Endothelial cell of umbilical vein (primary cell): ENCODE data around the gene RNFT2. TPM values are rescaled to one million over a fixed set of nuclear protein-coding genes. Genes with fewer than 3 reads are reported as not detected.
"Not testable (repeated sequence)": the region's sequence is repeated elsewhere in the genome, so short reads cannot be mapped to it uniquely, and the experiment has no call there.

Experiments
- BruUV-seq: library from RNA; stranded (reverse); fragments of 400-500 nt; replicated peaks from 2 replicates; lab custom pipeline; 2021; lab: Mats Ljungman, UMichigan
- CTCF ChIA-PET: fragments of 300-600, 350-600 bp; sonication (Branson Sonifier 250); formaldehyde crosslinking; loops from one replicate; lab custom pipeline; 2021; ENCODE audit warnings: antibody characterized with exemption, inconsistent platforms; lab: Charles Lee
- POLR2A ChIA-PET: fragments of 300-600, 350-600 bp; sonication (Branson Sonifier 250); formaldehyde crosslinking; loops from one replicate; lab custom pipeline; 2021; ENCODE audit warnings: antibody characterized with exemption, inconsistent platforms; lab: Charles Lee
- DNase-seq: peaks from one replicate; pipeline ENCODE4 v3.0.0-alpha.2; 2011; ENCODE audit warnings: low read depth, low spot score
- FAIRE-seq: peaks from 2 replicates; lab custom pipeline; 2011; peaks lifted over from hg19 to GRCh38; lab: Jason Lieb, UNC
- H2AFZ ChIP-seq: 2 replicates; pipeline ENCODE4 v1.6.0; 2012; ENCODE audit warnings: low read depth, low read length, control low read depth, inconsistent platforms
- H3K27ac ChIP-seq: 2 replicates; pipeline ENCODE4 v1.5.1; 2011; ENCODE audit warnings: low read depth, mild to moderate bottlenecking, control low read depth, low read length, moderate library complexity; ENCODE audit not compliant: insufficient read depth
- H3K27me3 ChIP-seq, 2 experiments: 2 replicates each; pipeline versions ENCODE4 v1.6.0 to v1.6.1; 2011; ENCODE audit warnings: low read length in 2 of 2, mixed read lengths in 1 of 2; ENCODE audit not compliant: control insufficient read depth in 2 of 2, insufficient read depth in 2 of 2
- H3K36me3 ChIP-seq, 2 experiments: 2 replicates in 1 of 2; 3 replicates in 1 of 2; pipeline ENCODE4 v1.5.1; 2011; ENCODE audit warnings: low read length in 2 of 2, mild to moderate bottlenecking in 1 of 2, moderate library complexity in 1 of 2; ENCODE audit not compliant: control insufficient read depth in 2 of 2, insufficient read depth in 2 of 2; ENCODE audit errors: extremely low read depth in 1 of 2
- H3K4me1 ChIP-seq: 3 replicates; pipeline ENCODE4 v1.5.1; 2011; ENCODE audit warnings: mild to moderate bottlenecking, low read length; ENCODE audit not compliant: control insufficient read depth, insufficient read depth; ENCODE audit errors: extremely low read depth
- H3K4me2 ChIP-seq: 2 replicates; pipeline ENCODE4 v1.6.1; 2011; ENCODE audit warnings: low read length, control low read depth, mixed read lengths; ENCODE audit not compliant: insufficient read depth
- H3K4me3 ChIP-seq, 3 experiments: fragments of 200-600 bp in 1 of 3; sonication (generic), shearing (Covaris generic) in 1 of 3; replicated peaks in 1 of 3; 2 replicates each; pipeline ENCODE4 v1.5.1; 2011 to 2016; ENCODE audit warnings: control low read depth in 3 of 3, low read length in 3 of 3, mild to moderate bottlenecking in 2 of 3, inconsistent platforms in 1 of 3, low read depth in 1 of 3, moderate library complexity in 1 of 3; ENCODE audit not compliant: insufficient read depth in 1 of 3
- H3K79me2 ChIP-seq: 2 replicates; pipeline ENCODE4 v1.6.0; 2012; ENCODE audit warnings: low read length, inconsistent platforms; ENCODE audit not compliant: control insufficient read depth, insufficient read depth
- H3K9ac ChIP-seq: replicated peaks from 2 replicates; pipeline ENCODE3; 2011; ENCODE audit warnings: low read length, control low read depth; ENCODE audit not compliant: insufficient read depth; ENCODE audit errors: extremely low read depth
- H3K9me1 ChIP-seq: replicated peaks from 3 replicates; pipeline ENCODE4 v1.6.0; 2011; ENCODE audit warnings: mild to moderate bottlenecking, low read length; ENCODE audit not compliant: control insufficient read depth, insufficient read depth; ENCODE audit errors: extremely low read depth
- H3K9me3 ChIP-seq: replicated peaks from 2 replicates; pipeline ENCODE4 v1.5.1; 2012; ENCODE audit warnings: low read length, inconsistent platforms; ENCODE audit not compliant: control insufficient read depth, insufficient read depth
- H4K20me1 ChIP-seq: replicated peaks from 2 replicates; pipeline ENCODE3; 2011; ENCODE audit warnings: mild to moderate bottlenecking, low read length; ENCODE audit not compliant: control insufficient read depth, insufficient read depth; ENCODE audit errors: extremely low read depth
- EZH2 ChIP-seq: IDR thresholded peaks from 2 replicates; pipeline ENCODE4 v1.6.1; 2012; ENCODE audit warnings: borderline replicate concordance, low read depth, mild to moderate bottlenecking, moderate library complexity, low read length, inconsistent platforms; ENCODE audit not compliant: severe bottlenecking
- FOS ChIP-seq: IDR thresholded peaks from 2 replicates; pipeline ENCODE4 v1.6.1; 2011; ENCODE audit warnings: mild to moderate bottlenecking, low read length, moderate library complexity, borderline replicate concordance; ENCODE audit not compliant: insufficient read depth
- GATA2 ChIP-seq: IDR thresholded peaks from 2 replicates; pipeline ENCODE4 v1.7.0; 2011; ENCODE audit warnings: low read depth, mild to moderate bottlenecking, moderate library complexity, mixed read lengths, low read length; ENCODE audit not compliant: insufficient read length, insufficient read depth
- JUN ChIP-seq: IDR thresholded peaks from 2 replicates; pipeline ENCODE4 v1.6.1; 2011; ENCODE audit warnings: borderline replicate concordance, low read depth; ENCODE audit not compliant: insufficient read length, insufficient read depth
- MAX ChIP-seq: IDR thresholded peaks from 2 replicates; pipeline ENCODE4 v1.6.1; 2011; ENCODE audit not compliant: insufficient read depth, insufficient read length
- MYC ChIP-seq: IDR thresholded peaks from one replicate; pipeline ENCODE4 v1.6.1; 2011; ENCODE audit warnings: mild to moderate bottlenecking, low read depth, low read length
- POLR2A ChIP-seq: IDR thresholded peaks from 2 replicates; pipeline ENCODE4 v1.6.1; 2012; ENCODE audit warnings: low read depth, mild to moderate bottlenecking, control low read depth, low read length
- POLR2AphosphoS5 ChIP-seq: IDR thresholded peaks from 2 replicates; pipeline ENCODE4 v1.6.1; 2012; ENCODE audit warnings: low read depth, mild to moderate bottlenecking, control low read depth, low read length, moderate library complexity; ENCODE audit not compliant: insufficient read depth
- dilution Hi-C: fragments of 300-500 bp; cut with MboI; formaldehyde crosslinking; loops from one replicate; pipeline ENCODE4 v1.15.0; 2019; ENCODE audit warnings: low sequenced_read_pairs; ENCODE audit not compliant: extremely low pct_ligation_motif_present
- intact Hi-C: fragments of 100-400 bp; cut with micrococcal nuclease; formaldehyde crosslinking; loops from one replicate; pipeline ENCODE4 v1.10.0; 2022
- polyA plus RNA-seq, 4 experiments: library from polyadenylated mRNA; depleted of rRNA in 3 of 4; stranded (reverse) in 3 of 4; unstranded in 1 of 4; fragments of >200 nt; gene quantifications; 2 replicates each; pipeline versions ENCODE4 v1.2.1 to v1.2.3, GENCODE V29; 2011 to 2012; ENCODE audit warnings: missing spikeins in 1 of 4
- total RNA-seq: library from RNA; stranded (reverse); gene quantifications from 2 replicates; pipeline ENCODE4 v1.2.3, GENCODE V29; 2021

The RNFT2 gene
- total and polyA plus RNA-seq, 2 donors (not counting 3 experiments of a cell fraction or from before 2014, with no cell fraction given): 1.4 to 6.6 TPM

- ChIA-PET CTCF (no interaction called here), POLR2A (no interaction called here)
- Histone ChIP-seq H3K79me2 (no peaks in the 10 kb centered on the region), H3K4me2 (no peak overlapping the region), H4K20me1 (no peaks in the 10 kb centered on the region), H3K27ac (no peak overlapping the region), H3K36me3 (no peaks in the 10 kb centered on the region), H3K9ac (no peak overlapping the region), H3K4me1 (no peaks in the 10 kb centered on the region), H3K4me3 (no peak overlapping the region), H3K9me3 (no peaks in the 10 kb centered on the region), H3K9me1 (no peaks in the 10 kb centered on the region), H3K27me3 (no peaks in the 10 kb centered on the region), H2AFZ (no peak overlapping the region)
- TF ChIP-seq POLR2A (no peak), JUN (no peak), FOS (no peak), MYC (no peak), POLR2AphosphoS5 (no peak), EZH2 (no peak), MAX (no peak), GATA2 (no peak)
- dilution Hi-C loops: no loop called here
- no peak for DNase-seq
- FAIRE-seq: no peak
- BruUV-seq: no TSS peak
- intact Hi-C loops: no loop called here
These were observed 46.1 kb downstream of the RNFT2 start for GRCh38 chr12:116784238-116784612.

GRCh38 chr12:116789562-116789961 is 51.4 kb downstream of the RNFT2 start:
- dilution Hi-C loops, CTCF ChIA-PET, BruUV-seq: not testable (repeated sequence)

More at GRCh38 chr12:116789562-116789961, 51.4 kb downstream of the RNFT2 start:
- H3K9me1 ChIP-seq, H3K4me2 ChIP-seq, H3K9me3 ChIP-seq, H3K27me3 ChIP-seq, H2AFZ ChIP-seq, H3K27ac ChIP-seq, H3K9ac ChIP-seq, H3K4me3 ChIP-seq, POLR2A ChIA-PET, H3K36me3 ChIP-seq, FAIRE-seq, H3K4me1 ChIP-seq, DNase-seq, intact Hi-C loops, H4K20me1 ChIP-seq, H3K79me2 ChIP-seq: not testable (repeated sequence)
